Adrenal gland (tissue), 12 donors: ENCODE data around the gene CCT4. TPM values are rescaled to one million over a fixed set of nuclear protein-coding genes. Genes with fewer than 3 reads are reported as not detected.

ENCODE experiments used
- DNase-seq, 7 donors: peaks; one replicate each; pipeline ENCODE4 v3.0.0-alpha.2; 2019 to 2020
- H3K27ac ChIP-seq, 5 donors: fragments of 200-600 bp; sonication (generic) in 4 of 5; 1 replicate in 3 of 5; 2 replicates in 2 of 5; pipeline versions ENCODE4 v1.5.1 to v1.8.0; 2016 to 2020; ENCODE audit warnings: mild to moderate bottlenecking in 1 of 5
- H3K27me3 ChIP-seq: fragments of 200-600 bp; 2 replicates; pipeline ENCODE4 v1.8.0; 2021
- H3K36me3 ChIP-seq, 2 donors: fragments of 200-600 bp; replicated peaks in 1 of 2; 1 replicate in 1 of 2; 2 replicates in 1 of 2; pipeline versions ENCODE4 v1.5.1 to v1.8.0; 2018 to 2022
- H3K4me1 ChIP-seq, 2 donors: fragments of 200-600 bp; replicated peaks in 1 of 2; 1 replicate in 1 of 2; 2 replicates in 1 of 2; pipeline versions ENCODE4 v1.5.1 to v1.8.0; 2018 to 2021
- H3K4me3 ChIP-seq, 4 donors: fragments of 200-600 bp; sonication (generic) in 3 of 4; one replicate each; pipeline ENCODE4 v1.5.1; 2016 to 2018
- H3K9me3 ChIP-seq, 3 donors: fragments of 200-600 bp; sonication (generic) in 1 of 3; replicated peaks in 1 of 3; 1 replicate in 2 of 3; 2 replicates in 1 of 3; pipeline versions ENCODE4 v1.5.1 to v1.8.0; 2016 to 2021
- POLR2A ChIP-seq, 2 donors: fragments of 450-650 bp; IDR thresholded peaks; one replicate each; pipeline ENCODE4 v1.6.1; 2017; ENCODE audit warnings: antibody characterized with exemption in 2 of 2, mild to moderate bottlenecking in 2 of 2, moderate library complexity in 1 of 2
- WGBS, 4 donors: extraction: QIAGEN DNeasy Blood & Tissue Kit in 2 of 4; methylation state at CpG; one replicate each; pipeline versions ENCODE4 v1.1.5 to v1.1.7; 2013 to 2017; 5-methylcytosine and 5-hydroxymethylcytosine counted together
- intact Hi-C, 2 donors: fragments of 100-400 bp; cut with DNase I; formaldehyde crosslinking; loops; one replicate each; pipeline versions ENCODE4 v1.14.1 to v1.15.0; 2022 to 2023
- polyA plus RNA-seq, 3 donors: library from polyadenylated mRNA; stranded (reverse); fragments of 200-250 nt in 2 of 3; fragments of 350-450 nt in 1 of 3; fragmentation: Illumina TruSeq in 1 of 3; extraction: RNeasy Lipid Tissue Mini Kit (QIAGEN cat#74804) in 1 of 3; gene quantifications; one replicate each; pipeline ENCODE4 v1.2.3, GENCODE V29; 2013 to 2014
- total RNA-seq, 9 donors: library from RNA; depleted of rRNA in 4 of 9; stranded (reverse); fragments of >200 nt in 4 of 9; fragments of 120-200 nt in 1 of 9; fragmentation: NEBNext Ultra II Directional in 1 of 9; extraction: Animal tissue kit (Norgen Biotek cat#: 25700) in 1 of 9; gene quantifications; one replicate each; pipeline versions ENCODE4 v1.1.0 to v1.2.4, GENCODE V29; 2013 to 2023
- TF ChIP-seq, protein P1 (sequence below), 6 experiments: fragments of 450-650 bp in 4 of 6; fragments of 200-600 bp in 2 of 6; sonication (generic) in 1 of 6; IDR thresholded peaks; 1 replicate in 5 of 6; 2 replicates in 1 of 6; pipeline versions ENCODE4 v1.5.1 to v1.8.0; 2016 to 2021; ENCODE audit warnings: antibody characterized with exemption in 6 of 6, mild to moderate bottlenecking in 2 of 6, moderate library complexity in 1 of 6
- donor health status: healthy with polysubstance abuse.
- donor health status: Bipolar disorder and iron deficiency.
- donor health status: DM: yes; HTN: yes; CAD: no.
- donor health status: DM: no; HTN: no; CAD: no.
- donor health status: DM: no; HTN: no; CAD: no.
- donor health status: DM: yes; HTN: yes; CAD: no.

The CCT4 gene
- total and polyA plus RNA-seq, 12 donors: 28.5 to 183 (median 106) TPM

DNA sequence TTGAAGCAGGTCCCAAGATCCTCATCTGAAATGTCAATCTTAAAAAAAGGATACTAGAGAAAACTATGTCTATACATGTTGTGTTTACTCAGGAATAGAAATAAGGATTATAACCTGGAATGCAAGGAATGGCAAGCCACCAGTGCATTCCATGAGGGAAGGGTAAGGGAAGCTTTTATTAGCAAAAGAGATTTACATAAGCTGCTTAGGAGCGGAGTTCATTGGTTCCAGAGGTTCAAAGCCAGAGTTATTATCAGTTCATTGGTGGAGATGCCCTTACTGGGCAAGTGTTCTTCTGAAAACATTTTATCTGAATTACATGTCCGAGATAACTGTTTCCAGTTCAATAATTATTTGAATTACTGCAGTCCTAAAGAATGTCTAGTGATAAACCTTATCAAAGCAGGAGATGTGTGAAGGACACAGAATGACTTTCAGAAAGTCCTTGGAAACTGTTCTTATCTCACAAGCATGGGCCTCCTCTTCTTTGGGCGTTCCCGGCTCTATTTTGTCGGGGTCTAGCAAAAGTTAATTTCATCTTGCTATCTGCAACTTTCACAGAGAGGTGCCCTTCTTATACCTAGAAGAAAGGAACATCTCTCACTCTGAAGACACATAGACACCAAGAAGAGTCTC lies 40.5 kb upstream of the CCT4 start:
- H3K27me3 ChIP-seq: no peaks in the 10 kb centered on the region
- no peaks in the 10 kb centered on the region for H3K9me3 ChIP-seq
- no peak overlapping the region for H3K27ac ChIP-seq
- H3K4me3 ChIP-seq: no peak overlapping the region
- intact Hi-C loops: no loop called here
- H3K36me3 ChIP-seq: no peaks in the 10 kb centered on the region
- H3K4me1 ChIP-seq: peaks cover 6 to 7% of the 10 kb centered on the region in 2 donors
- WGBS, 4 donors: 40 to 72% (median 52%) methylated on average over 5 of the region's 5 CpGs
- no peak for DNase-seq
- no peak for TF ChIP-seq POLR2A (IDR thresholded peaks at IDR 0.05)
- TF ChIP-seq, protein P1, sequence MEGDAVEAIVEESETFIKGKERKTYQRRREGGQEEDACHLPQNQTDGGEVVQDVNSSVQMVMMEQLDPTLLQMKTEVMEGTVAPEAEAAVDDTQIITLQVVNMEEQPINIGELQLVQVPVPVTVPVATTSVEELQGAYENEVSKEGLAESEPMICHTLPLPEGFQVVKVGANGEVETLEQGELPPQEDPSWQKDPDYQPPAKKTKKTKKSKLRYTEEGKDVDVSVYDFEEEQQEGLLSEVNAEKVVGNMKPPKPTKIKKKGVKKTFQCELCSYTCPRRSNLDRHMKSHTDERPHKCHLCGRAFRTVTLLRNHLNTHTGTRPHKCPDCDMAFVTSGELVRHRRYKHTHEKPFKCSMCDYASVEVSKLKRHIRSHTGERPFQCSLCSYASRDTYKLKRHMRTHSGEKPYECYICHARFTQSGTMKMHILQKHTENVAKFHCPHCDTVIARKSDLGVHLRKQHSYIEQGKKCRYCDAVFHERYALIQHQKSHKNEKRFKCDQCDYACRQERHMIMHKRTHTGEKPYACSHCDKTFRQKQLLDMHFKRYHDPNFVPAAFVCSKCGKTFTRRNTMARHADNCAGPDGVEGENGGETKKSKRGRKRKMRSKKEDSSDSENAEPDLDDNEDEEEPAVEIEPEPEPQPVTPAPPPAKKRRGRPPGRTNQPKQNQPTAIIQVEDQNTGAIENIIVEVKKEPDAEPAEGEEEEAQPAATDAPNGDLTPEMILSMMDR (IDR thresholded peaks at IDR 0.05): no peak

DNA sequence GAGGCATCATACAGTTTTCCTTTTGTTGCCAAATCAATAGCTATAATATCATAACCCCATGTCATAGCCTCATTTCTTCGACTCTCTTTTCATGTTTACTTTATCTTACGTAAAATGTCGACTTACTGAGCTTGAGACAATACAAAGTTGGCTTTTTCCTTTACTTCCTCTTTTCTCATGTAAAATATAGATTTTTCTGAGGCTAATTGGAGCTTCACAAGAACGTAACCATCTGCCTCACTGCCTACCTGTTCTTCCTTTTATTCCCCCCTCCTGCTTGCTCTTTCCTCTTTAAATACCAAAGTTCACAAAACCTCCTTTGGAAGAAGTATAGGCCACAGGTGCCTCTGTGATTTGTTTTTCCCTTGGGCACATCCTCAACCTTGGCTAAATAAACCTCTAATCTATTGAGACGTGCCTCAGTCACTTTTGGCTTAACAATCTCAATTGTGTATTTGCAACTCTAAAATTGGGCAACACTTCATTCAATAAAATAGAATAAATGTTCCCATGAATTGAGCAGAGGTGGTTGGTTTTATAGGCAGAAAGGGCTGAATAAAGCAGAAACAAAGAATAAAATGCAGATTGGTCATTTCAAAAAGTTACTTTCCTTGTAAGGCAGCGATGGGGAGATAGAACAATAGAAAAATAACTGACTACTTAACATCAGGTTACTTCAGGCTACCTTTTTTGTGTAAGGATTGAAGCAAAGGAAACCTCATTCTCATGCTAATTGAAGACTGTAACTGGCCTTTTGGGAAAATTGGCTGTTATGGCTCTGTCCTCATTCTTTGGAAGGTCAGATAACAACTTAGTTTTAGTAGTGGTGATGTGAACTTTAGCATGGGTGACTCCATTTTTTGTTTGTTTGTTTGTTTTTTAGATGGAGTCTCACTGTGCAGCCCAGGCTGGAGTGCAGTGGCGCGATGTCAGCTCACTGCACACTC lies 38.3 kb upstream of the CCT4 start:
- Histone ChIP-seq H3K4me3 (no peak overlapping the region), H3K27me3 (no peaks in the 10 kb centered on the region), H3K36me3 (no peaks in the 10 kb centered on the region), H3K4me1 (peaks cover 6 to 15% of the 10 kb centered on the region in 2 donors), H3K27ac (no peak overlapping the region), H3K9me3 (no peaks in the 10 kb centered on the region)
- no peak for DNase-seq
- TF ChIP-seq, protein P1 (IDR thresholded peaks at IDR 0.05): no peak
- TF ChIP-seq POLR2A (IDR thresholded peaks at IDR 0.05): no peak
- 79 to 89% (median 87%) methylated on average over 8 of the region's 8 CpGs for WGBS, 4 donors
- intact Hi-C loops: no loop called here

DNA sequence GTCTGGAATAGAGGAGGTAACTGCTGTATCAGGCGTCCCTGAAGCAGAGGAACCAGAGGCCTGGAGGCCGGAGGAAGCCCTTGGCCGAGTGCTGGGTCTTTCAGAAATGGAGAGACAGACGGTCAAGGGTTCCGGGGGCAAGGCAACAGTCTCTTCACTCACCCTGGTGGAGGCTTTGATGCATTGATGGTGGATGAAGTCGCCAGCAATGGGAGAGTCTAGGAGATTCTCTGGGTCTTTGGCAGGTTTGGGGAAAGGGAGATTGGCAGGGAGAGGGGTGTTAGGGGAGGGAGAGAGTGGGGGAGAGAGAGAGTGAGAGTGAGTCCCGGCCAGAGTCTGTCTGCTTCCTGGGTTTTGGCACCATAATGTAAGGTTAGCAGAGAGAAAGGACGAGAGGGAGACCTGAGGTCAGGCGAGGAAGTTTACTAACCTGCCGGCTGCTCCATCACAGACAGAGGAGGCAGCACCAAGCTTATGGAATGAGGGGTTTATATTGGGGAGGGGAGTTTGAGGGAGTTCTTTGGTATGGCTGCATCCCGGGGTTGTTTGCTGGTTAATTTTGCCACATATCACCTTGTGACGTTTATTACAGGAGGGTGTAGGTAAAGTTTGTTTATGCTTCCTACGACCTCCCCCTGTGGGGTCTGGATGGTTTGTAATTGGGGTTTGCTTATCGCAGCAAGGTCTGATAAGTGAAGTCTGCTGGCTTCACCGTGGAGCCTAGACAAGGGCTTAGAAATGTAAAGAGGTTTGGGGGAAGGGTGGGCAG lies 36.6 kb upstream of the CCT4 start:
- Histone ChIP-seq H3K36me3 (no peaks in the 10 kb centered on the region), H3K4me3 (no peak overlapping the region), H3K27ac (no peak overlapping the region), H3K4me1 (peaks cover 6 to 18% of the 10 kb centered on the region in 2 donors), H3K9me3 (no peaks in the 10 kb centered on the region), H3K27me3 (no peaks in the 10 kb centered on the region)
- TF ChIP-seq POLR2A (IDR thresholded peaks at IDR 0.05): no peak
- TF ChIP-seq, protein P1 (IDR thresholded peaks at IDR 0.05): no peak
- WGBS, 4 donors: 84 to 89% (median 89%) methylated on average over 15 of the region's 15 CpGs
- intact Hi-C loops: no loop called here
- no peak for DNase-seq

DNA sequence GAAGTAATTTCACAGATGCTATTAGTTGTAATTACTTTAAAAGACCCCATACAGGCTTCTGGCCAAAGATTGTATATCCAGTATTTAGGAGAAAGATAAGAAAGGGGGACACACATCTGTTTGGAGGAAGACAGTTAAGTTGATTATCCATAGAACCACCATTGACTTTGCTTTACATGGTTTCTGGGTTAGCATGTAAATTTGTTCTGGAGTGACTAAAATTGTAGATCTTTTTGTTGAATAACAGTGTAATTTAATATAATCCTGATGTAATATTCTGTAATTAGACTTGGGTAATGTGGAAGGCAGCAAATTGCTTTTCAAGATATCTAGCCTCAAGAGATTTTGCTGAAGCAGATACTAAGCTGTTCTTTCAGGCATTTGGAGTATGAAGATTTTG lies 34.3 kb upstream of the CCT4 start:
- no peak overlapping the region for H3K27ac ChIP-seq
- intact Hi-C loops: no loop called here
- TF ChIP-seq, protein P1 (IDR thresholded peaks at IDR 0.05): no peak
- TF ChIP-seq POLR2A (IDR thresholded peaks at IDR 0.05): no peak
- DNase-seq: no peak
- no peaks in the 10 kb centered on the region for H3K27me3 ChIP-seq
- no peaks in the 10 kb centered on the region for H3K36me3 ChIP-seq
- H3K9me3 ChIP-seq: no peaks in the 10 kb centered on the region
- H3K4me3 ChIP-seq: no peak overlapping the region
- peaks cover 0 to 12% of the 10 kb centered on the region in 2 donors for H3K4me1 ChIP-seq
